ENCODE results near the gene CYSTM1. TPM values are rescaled to one million over a fixed set of nuclear protein-coding genes. Genes with fewer than 3 reads are reported as not detected.

Gene CYSTM1
- total and polyA plus RNA-seq, 3 donors from 2014 or later = 33.5 to 115 (median 43.6) TPM

- no peak for TF ChIP-seq POLR2A (IDR thresholded peaks at IDR 0.05)
- TF ChIP-seq CTCF (IDR thresholded peaks at IDR 0.05) = no peak
- Histone ChIP-seq H3K4me1 (no peaks in the 10 kb centered on the region), H3K27ac (no peak overlapping the region), H3K4me3 (no peak overlapping the region), H3K9me3 (no peaks in the 10 kb centered on the region), H3K27me3 (no peaks in the 10 kb centered on the region), H3K36me3 (ENCODE audit: low read depth, missing control alignments) (no peaks in the 10 kb centered on the region)
- intact Hi-C loops (cut with DNase I; ENCODE audit: low total_unique reads) = no loop called here
- no peak for DNase-seq
Measured at GRCh38 chr5:140135127-140135526, 39.9 kb upstream of the CYSTM1 start.

GRCh38 chr5:140136624-140137023, 38.4 kb upstream of the CYSTM1 start:
- H3K4me1 ChIP-seq = no peaks in the 10 kb centered on the region
- 86 to 100% methylated on average over 1 of the region's 1 CpG for WGBS, 2 donors

GRCh38 chr5:140140435-140140834, 34.6 kb upstream of the CYSTM1 start:
- Histone ChIP-seq H3K27me3 (no peaks in the 10 kb centered on the region), H3K4me1 (peaks cover 2% of the 10 kb centered on the region), H3K9me3 (no peaks in the 10 kb centered on the region), H3K4me3 (no peak overlapping the region), H3K27ac (no peak overlapping the region), H3K36me3 (ENCODE audit: low read depth, missing control alignments) (no peaks in the 10 kb centered on the region)
- 85 to 92% methylated on average over 3 of the region's 3 CpGs for WGBS, 2 donors
- no peak for TF ChIP-seq CTCF (IDR thresholded peaks at IDR 0.05)
- no peak for TF ChIP-seq POLR2A (IDR thresholded peaks at IDR 0.05)
- DNase-seq = no peak
- intact Hi-C loops (cut with DNase I; ENCODE audit: low total_unique reads) = no loop called here

More at GRCh38 chr5:140136624-140137023, 38.4 kb upstream of the CYSTM1 start:
- H3K27ac ChIP-seq = no peak overlapping the region
- no peak for DNase-seq
- intact Hi-C loops (cut with DNase I; ENCODE audit: low total_unique reads) = no loop called here
- no peak for TF ChIP-seq CTCF (IDR thresholded peaks at IDR 0.05)
- no peak for TF ChIP-seq POLR2A (IDR thresholded peaks at IDR 0.05)
- H3K27me3 ChIP-seq = no peaks in the 10 kb centered on the region
- no peaks in the 10 kb centered on the region for H3K36me3 ChIP-seq (ENCODE audit: low read depth, missing control alignments)
- no peaks in the 10 kb centered on the region for H3K9me3 ChIP-seq
- H3K4me3 ChIP-seq = no peak overlapping the region

GRCh38 chr5:140141241-140141640, 33.7 kb upstream of the CYSTM1 start:
- no peak for DNase-seq
- TF ChIP-seq POLR2A (IDR thresholded peaks at IDR 0.05) (no peak), CTCF (IDR thresholded peaks at IDR 0.05) (no peak)
- H3K27me3 ChIP-seq = no peaks in the 10 kb centered on the region
- H3K4me1 ChIP-seq = peaks cover 8% of the 10 kb centered on the region
- H3K27ac ChIP-seq = no peak overlapping the region
- no peaks in the 10 kb centered on the region for H3K36me3 ChIP-seq (ENCODE audit: low read depth, missing control alignments)
- no peaks in the 10 kb centered on the region for H3K9me3 ChIP-seq
- H3K4me3 ChIP-seq = no peak overlapping the region
- intact Hi-C loops (cut with DNase I; ENCODE audit: low total_unique reads) = no loop called here

GRCh38 chr5:140142246-140142645, 32.7 kb upstream of the CYSTM1 start:
- intact Hi-C loops (cut with DNase I; ENCODE audit: low total_unique reads) = no loop called here
- H3K27ac ChIP-seq = no peak overlapping the region
- WGBS, 2 donors = 83 to 92% methylated on average over 4 to 5 of the region's 5 CpGs

More at GRCh38 chr5:140142246-140142645, 32.7 kb upstream of the CYSTM1 start:
- Histone ChIP-seq H3K4me1 (peaks cover 13% of the 10 kb centered on the region), H3K27me3 (no peaks in the 10 kb centered on the region), H3K4me3 (no peak overlapping the region), H3K9me3 (no peaks in the 10 kb centered on the region), H3K36me3 (ENCODE audit: low read depth, missing control alignments) (no peaks in the 10 kb centered on the region)
- TF ChIP-seq CTCF (IDR thresholded peaks at IDR 0.05) (no peak), POLR2A (IDR thresholded peaks at IDR 0.05) (no peak)
- no peak for DNase-seq
